CD4-positive, alpha-beta T cell treated with Interleukin-15 for 1 hour (primary cell): ENCODE measurements around the gene DHCR7.
"Not testable (repeated sequence)": the region's sequence is repeated elsewhere in the genome, so short reads cannot be mapped to it uniquely, and the experiment has no call there.

ENCODE experiments used
- DNase-seq: peaks from one replicate; pipeline ENCODE4 v3.0.0-alpha.2; 2020

The DHCR7 gene

GRCh38 chr11:71436861-71437260 lies 11.3 kb downstream of the DHCR7 start:
- DNase-seq = no peak

- DNase-seq = no peak
Observed at GRCh38 chr11:71435278-71435951, 12.8 kb downstream of the DHCR7 start.

GRCh38 chr11:71434576-71435130 lies 13.5 kb downstream of the DHCR7 start:
- DNase-seq = no peak

GRCh38 chr11:71433648-71434450 lies 14.3 kb downstream of the DHCR7 start:
- no peak for DNase-seq

- no peak for DNase-seq
Observed at GRCh38 chr11:71432761-71433647, 15.2 kb downstream of the DHCR7 start.

- DNase-seq = no peak
Observed at GRCh38 chr11:71431271-71431670, 16.9 kb downstream of the DHCR7 start.

- DNase-seq = no peak
Observed at GRCh38 chr11:71430166-71430565, 18.0 kb downstream of the DHCR7 start.

- DNase-seq = no peak
Observed at GRCh38 chr11:71429701-71430100, 18.5 kb downstream of the DHCR7 start.

- DNase-seq = no peak
Observed at GRCh38 chr11:71428861-71429435, 19.2 kb downstream of the DHCR7 start.

- no peak for DNase-seq
Observed at GRCh38 chr11:71426413-71426812, 21.8 kb downstream of the DHCR7 start.

- no peak for DNase-seq
Observed at GRCh38 chr11:71425860-71426259, 22.3 kb downstream of the DHCR7 start.

- no peak for DNase-seq
Observed at GRCh38 chr11:71425409-71425808, 22.8 kb downstream of the DHCR7 start.

- DNase-seq = no peak
Observed at GRCh38 chr11:71423181-71423790, 24.9 kb downstream of the DHCR7 start.

- DNase-seq = not testable (repeated sequence)
Observed at GRCh38 chr11:71422318-71422717, 25.9 kb downstream of the DHCR7 start.

- no peak for DNase-seq
Observed at GRCh38 chr11:71421392-71421950, 26.7 kb downstream of the DHCR7 start.

- no peak for DNase-seq
Observed at GRCh38 chr11:71420455-71421241, 27.5 kb downstream of the DHCR7 start.

GRCh38 chr11:71418643-71419042 lies 29.6 kb downstream of the DHCR7 start:
- DNase-seq = no peak

GRCh38 chr11:71414645-71415044 lies 33.5 kb downstream of the DHCR7 start:
- DNase-seq = no peak

GRCh38 chr11:71410363-71410966 lies 37.7 kb downstream of the DHCR7 start:
- DNase-seq = no peak

GRCh38 chr11:71408826-71409225 lies 39.4 kb downstream of the DHCR7 start:
- DNase-seq = no peak

- DNase-seq = no peak
Observed at GRCh38 chr11:71407356-71407755, 40.8 kb downstream of the DHCR7 start.
